Hepatocyte (in vitro differentiated cells): Measurements from ENCODE around the gene TREM1.

ENCODE experiments used
- CTCF ChIP-seq: fragments of 200-600 bp; sonication (generic); IDR thresholded peaks from 2 replicates; pipeline ENCODE4 v1.5.1; 2016; ENCODE audit warnings: antibody characterized with exemption, mild to moderate bottlenecking; ENCODE audit not compliant: poor library complexity
- EZH2phosphoT487 ChIP-seq: fragments of 200-600 bp; sonication (generic); IDR thresholded peaks from one replicate; pipeline ENCODE4 v1.6.1; 2018; ENCODE audit warnings: antibody characterized with exemption, mild to moderate bottlenecking, low read depth, moderate library complexity; ENCODE audit not compliant: unreplicated experiment, severe bottlenecking

GRCh38 chr6:41332241-41332640, 45.8 kb upstream of the TREM1 start:
- no peak for TF ChIP-seq CTCF
- no peak for TF ChIP-seq EZH2phosphoT487
